GM12874 (cell line): Measurements from ENCODE around the gene ETS1.

ENCODE experiments used
- TF ChIP-seq, protein P1 (sequence below): IDR thresholded peaks from 2 replicates; pipeline ENCODE4 v1.5.1; 2011; ENCODE audit warnings: low read depth, mild to moderate bottlenecking, control low read depth, low read length, moderate library complexity; ENCODE audit not compliant: insufficient read depth

The ETS1 gene

DNA sequence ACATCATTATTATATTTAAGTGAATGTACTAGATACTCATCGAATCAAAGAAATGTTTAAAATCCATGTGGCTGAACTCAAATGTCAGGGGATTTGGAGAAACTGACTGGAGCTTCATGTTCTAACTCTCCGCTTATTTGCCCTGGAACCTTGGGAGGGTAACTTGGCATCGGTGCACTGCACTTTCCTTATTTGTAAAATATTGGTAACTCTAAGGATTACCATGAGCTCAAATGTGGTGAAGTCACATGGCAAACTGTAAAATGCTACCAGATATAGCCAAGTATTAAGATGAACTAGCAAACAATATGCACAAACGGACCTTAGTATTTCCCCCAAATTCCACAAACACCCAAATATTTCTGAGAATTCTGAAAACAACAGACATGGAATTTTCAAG is 75.6 kb downstream of the ETS1 start:
- TF ChIP-seq, protein P1, sequence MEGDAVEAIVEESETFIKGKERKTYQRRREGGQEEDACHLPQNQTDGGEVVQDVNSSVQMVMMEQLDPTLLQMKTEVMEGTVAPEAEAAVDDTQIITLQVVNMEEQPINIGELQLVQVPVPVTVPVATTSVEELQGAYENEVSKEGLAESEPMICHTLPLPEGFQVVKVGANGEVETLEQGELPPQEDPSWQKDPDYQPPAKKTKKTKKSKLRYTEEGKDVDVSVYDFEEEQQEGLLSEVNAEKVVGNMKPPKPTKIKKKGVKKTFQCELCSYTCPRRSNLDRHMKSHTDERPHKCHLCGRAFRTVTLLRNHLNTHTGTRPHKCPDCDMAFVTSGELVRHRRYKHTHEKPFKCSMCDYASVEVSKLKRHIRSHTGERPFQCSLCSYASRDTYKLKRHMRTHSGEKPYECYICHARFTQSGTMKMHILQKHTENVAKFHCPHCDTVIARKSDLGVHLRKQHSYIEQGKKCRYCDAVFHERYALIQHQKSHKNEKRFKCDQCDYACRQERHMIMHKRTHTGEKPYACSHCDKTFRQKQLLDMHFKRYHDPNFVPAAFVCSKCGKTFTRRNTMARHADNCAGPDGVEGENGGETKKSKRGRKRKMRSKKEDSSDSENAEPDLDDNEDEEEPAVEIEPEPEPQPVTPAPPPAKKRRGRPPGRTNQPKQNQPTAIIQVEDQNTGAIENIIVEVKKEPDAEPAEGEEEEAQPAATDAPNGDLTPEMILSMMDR: no peak

DNA sequence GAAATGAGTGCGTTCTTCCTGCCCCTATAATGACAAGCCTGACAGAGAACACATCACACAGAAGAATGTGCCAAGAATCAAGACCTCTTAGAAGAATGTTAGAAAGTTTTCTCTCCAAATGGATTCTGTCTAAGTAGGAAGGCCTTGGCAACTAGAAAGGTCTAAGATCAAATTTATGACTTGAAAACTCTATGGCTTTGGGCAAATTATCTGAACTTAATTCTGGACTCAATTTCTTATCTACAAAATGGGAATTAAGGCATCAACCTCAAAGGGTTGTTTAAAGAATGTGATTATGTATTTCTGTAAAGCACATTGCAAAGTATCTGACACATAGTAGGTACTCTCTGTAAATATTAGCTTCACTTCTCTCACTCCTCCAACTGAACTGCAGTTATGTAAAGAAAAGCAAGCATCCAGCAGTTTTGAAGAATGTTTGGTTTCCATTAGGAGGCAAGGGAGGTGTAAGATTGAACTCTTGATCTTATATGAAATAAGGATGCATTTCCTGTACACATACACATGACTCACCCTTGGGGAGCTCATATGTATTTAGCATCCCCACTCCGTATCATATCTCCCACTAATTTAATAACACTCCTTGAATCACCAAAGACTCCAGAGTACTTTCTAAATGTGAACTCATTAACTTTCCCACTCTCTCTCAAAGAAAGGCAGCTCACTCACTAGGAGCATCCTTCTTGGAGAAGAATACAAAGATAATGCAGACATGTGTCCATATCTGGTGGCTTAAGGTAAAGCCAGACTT is 77.6 kb downstream of the ETS1 start:
- TF ChIP-seq, protein P1: no peak

DNA sequence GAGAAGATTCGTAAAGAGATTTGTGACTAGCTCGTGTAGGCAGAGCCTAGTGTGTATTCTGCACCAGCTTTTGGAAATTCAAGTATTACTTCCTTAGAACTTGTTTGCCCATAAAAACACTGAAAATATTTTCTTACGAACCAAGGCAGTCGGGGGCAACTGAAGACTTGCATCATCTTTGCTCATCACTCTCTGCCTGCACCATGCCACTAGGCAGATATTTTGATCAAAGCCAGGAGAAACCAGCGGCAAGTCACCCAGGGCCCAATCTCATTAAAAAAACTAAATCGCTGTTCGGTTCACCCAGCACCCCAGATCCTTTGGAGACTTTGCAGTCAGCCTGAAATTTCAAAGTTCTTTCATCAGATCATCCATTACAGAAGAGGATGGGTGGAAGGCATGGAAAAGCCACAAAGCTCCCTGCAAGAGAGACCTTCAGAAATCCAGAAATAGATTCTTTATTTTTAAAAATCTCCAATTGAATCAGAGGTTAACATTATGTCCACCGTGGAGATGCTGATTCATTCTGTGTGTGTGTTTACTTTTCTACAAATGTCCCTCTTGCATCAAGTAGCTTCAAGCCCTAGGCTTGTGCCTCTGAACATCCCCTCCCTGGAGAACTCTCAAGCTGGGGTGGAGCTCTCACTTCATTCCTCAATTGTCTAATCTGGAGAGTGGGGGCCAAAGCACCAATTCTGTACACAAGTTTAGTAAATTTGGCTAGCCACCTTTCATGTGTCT is 78.4 kb downstream of the ETS1 start:
- TF ChIP-seq, protein P1: no peak

DNA sequence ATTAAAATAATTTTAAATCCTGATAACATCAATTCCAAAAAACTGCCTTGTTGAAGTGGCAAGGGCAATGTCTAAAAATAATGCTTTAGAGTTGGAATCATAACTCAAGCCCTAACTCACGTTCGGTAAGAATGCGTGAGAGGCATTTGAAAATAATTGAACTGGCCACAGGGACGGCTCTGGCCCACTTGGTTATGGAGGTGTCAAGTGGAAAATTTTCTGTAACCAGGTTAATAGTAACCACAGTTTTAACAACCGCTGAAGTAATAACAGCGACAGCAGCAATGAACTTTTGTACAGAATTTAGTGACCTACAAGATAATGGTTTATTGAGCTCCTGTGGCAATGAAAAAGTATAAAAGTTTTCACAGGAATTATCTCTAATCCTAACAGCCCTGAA is 79.4 kb downstream of the ETS1 start:
- TF ChIP-seq, protein P1: no peak

DNA sequence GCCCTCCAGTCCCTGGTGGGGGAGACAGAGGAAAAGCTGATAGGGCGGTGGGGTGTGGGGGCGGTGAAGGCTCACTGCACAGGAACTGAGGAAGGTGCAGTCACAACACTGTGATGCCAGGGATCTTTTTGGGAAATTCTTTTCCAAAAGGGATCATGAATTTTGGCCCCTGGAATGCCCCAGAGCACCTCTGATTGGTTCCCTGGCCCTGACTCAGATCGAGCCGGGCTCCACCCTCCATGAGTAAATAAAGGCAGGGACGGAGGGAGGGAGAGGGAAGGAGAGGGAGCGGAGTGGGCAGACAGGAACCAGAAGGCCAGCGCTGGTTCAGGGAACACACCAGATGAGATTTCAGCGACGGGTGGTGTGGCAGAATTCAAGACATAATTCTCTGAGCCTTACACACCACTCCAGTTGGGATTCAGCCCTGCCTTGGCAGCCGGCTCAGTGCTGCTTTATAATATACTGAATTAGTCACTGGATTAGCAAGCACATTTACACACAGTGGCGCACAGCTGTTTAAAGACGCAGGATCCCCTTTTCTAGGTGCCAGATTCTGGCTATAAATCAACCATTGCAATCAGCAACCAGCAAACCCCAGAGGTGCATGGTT is 80.3 kb downstream of the ETS1 start:
- TF ChIP-seq, protein P1: no peak

DNA sequence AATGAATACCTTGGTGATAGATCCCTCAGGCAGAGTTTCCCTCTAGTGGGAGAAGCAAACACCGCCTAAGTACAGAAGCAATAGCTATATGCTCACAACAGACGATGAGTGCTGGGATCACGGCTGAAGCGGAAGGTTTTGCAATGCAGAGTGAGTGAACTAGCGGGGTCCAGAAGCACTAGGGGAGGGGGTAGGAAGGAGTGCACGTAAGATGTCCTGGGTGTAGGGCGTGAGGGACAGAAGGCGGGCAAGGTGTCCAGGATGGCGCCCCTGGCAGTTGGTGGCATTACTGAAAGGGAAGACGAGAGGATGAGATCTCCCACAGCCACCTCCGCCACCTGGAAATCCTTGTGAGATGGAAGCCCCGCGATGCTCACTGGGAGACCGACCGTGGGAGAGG is 81.0 kb downstream of the ETS1 start:
- TF ChIP-seq, protein P1: no peak

DNA sequence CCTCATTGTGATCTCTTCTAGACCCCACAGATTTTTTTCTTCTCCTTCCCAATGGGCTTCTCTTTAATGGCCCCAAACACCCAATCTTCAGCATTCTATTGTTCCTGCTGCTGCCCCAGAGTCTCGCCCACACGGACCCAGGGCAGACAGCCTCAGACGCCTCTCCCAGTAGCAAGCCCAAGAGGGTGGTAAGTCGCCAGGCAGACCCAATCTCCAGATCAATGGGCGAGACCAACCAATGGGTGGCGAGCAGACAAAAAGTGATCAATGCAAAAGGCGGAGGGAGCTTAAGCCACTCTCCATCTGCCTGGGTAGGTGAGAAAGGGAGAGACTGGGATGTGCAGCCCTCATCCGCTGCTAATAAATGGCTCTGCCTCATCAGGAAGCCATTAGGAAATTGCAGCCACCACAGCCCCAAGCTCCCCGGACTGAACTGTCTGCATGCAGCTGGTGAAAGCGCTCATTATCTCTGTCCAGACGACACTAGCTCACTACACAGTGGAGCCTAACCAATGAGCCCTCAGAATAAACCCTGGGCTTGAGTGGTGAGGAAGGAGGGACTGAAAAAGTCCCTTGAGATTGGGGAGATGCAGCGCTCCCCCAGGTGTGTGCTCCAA is 81.8 kb downstream of the ETS1 start:
- TF ChIP-seq, protein P1: no peak
